SK-N-SH (cell line): ENCODE results near the gene CDK18.

Source experiments
- CTCF ChIP-seq: fragments of 200-600 bp; sonication (generic); IDR thresholded peaks from 2 replicates; pipeline ENCODE4 v1.6.1; 2017; ENCODE audit warnings: antibody characterized with exemption, mild to moderate bottlenecking, moderate library complexity
- EP300 ChIP-seq, 2 experiments: IDR thresholded peaks; 2 replicates each; pipeline versions ENCODE4 v1.4.0 to v1.6.1; 2012; ENCODE audit warnings: borderline replicate concordance in 1 of 2, low read depth in 1 of 2, low read length in 1 of 2
- JUND ChIP-seq: IDR thresholded peaks from 2 replicates; pipeline ENCODE4 v1.4.0; 2012
- MAX ChIP-seq: IDR thresholded peaks from 2 replicates; pipeline ENCODE4 v1.4.0; 2012; ENCODE audit warnings: low read depth
- MEF2A ChIP-seq: IDR thresholded peaks from 2 replicates; pipeline ENCODE4 v1.4.0; 2012; ENCODE audit warnings: low read depth, borderline replicate concordance
- MXI1 ChIP-seq: IDR thresholded peaks from 2 replicates; pipeline ENCODE4 v1.6.1; 2012; ENCODE audit warnings: mild to moderate bottlenecking, low read depth, low read length, improper control_type of control experiment
- RAD21 ChIP-seq: IDR thresholded peaks from 2 replicates; pipeline ENCODE4 v1.6.1; 2012; ENCODE audit warnings: mild to moderate bottlenecking, low read length
- RCOR1 ChIP-seq: fragments of 150-350 bp; IDR thresholded peaks from 2 replicates; pipeline ENCODE4 v1.6.1; 2017; ENCODE audit warnings: antibody characterized with exemption, low read length
- SIN3A ChIP-seq: IDR thresholded peaks from 2 replicates; pipeline ENCODE4 v1.6.1; 2012; ENCODE audit warnings: low read depth, mild to moderate bottlenecking, low read length, moderate library complexity, borderline replicate concordance
- TAF1 ChIP-seq: IDR thresholded peaks from 2 replicates; pipeline ENCODE4 v1.6.1; 2012; ENCODE audit warnings: low read depth, mild to moderate bottlenecking, low read length, moderate library complexity, borderline replicate concordance
- USF2 ChIP-seq: fragments of 150-350 bp; IDR thresholded peaks from 2 replicates; pipeline ENCODE4 v1.6.1; 2017; ENCODE audit warnings: antibody characterized with exemption, low read length, low read depth, borderline replicate concordance

- TF ChIP-seq MXI1, result no peak
- no peak for TF ChIP-seq MEF2A
- no peak for TF ChIP-seq CTCF
- no peak for TF ChIP-seq SIN3A
- TF ChIP-seq RCOR1, result no peak
- no peak for TF ChIP-seq EP300 (IDR thresholded peaks at IDR 0.05; ENCODE audit: borderline replicate concordance in 1 of 2, low read depth in 1 of 2, low read length in 1 of 2)
- TF ChIP-seq JUND, result no peak
- TF ChIP-seq MAX, result no peak
- no peak for TF ChIP-seq USF2
- no peak for TF ChIP-seq TAF1
- TF ChIP-seq RAD21, result no peak
Observed at GRCh38 chr1:205483372-205483771, 21.1 kb upstream of the CDK18 start.
